Activated CD4-positive, alpha-beta T cell treated with anti-CD3 and anti-CD28 coated beads for 4 hours (primary cell): ENCODE results near the gene RNASE4.
"Not testable (repeated sequence)": the region's sequence is repeated elsewhere in the genome, so short reads cannot be mapped to it uniquely, and the experiment has no call there.

Source experiments
- DNase-seq, 2 donors: peaks; one replicate each; pipeline ENCODE4 v3.0.0-alpha.2; 2020

Gene RNASE4

DNA sequence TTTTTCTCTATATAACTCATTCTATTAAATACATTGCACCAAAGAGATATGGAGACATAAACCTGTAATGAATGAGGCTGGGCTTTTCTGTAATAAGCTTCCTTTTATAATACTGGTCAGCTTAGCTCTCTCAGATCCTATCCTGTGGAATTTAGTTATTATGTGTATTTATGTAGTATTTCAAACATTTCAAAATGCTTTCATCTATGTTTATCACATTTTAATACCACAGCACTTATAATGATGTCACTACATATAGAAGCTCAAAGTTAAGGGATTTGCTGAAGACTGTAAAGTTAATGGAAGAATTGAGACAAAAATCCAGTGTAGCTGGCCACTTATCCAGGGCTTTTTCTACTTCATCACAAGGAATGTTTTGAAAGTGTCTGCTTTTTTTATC, 15.6 kb downstream of the RNASE4 start:
- DNase-seq: no peak

DNA sequence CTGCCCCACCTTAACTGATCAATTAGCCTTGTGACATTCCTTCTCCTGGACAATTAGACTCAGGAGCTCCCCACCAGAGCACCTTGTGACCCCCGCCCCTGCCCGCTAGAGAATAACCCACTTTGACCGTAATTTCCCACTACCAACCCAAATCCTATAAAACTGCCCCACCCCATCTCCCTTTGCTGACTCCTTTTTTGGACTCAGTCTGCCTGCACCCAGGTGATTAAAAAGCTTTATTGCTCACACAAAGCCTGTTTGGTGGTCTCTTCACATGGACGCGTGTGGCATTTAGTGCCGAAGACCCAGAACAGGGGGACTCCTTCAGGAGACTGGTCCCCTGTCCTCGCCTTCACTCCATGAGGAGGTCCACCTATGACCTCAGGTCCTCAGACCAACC, 16.6 kb downstream of the RNASE4 start:
- not testable (repeated sequence) for DNase-seq

DNA sequence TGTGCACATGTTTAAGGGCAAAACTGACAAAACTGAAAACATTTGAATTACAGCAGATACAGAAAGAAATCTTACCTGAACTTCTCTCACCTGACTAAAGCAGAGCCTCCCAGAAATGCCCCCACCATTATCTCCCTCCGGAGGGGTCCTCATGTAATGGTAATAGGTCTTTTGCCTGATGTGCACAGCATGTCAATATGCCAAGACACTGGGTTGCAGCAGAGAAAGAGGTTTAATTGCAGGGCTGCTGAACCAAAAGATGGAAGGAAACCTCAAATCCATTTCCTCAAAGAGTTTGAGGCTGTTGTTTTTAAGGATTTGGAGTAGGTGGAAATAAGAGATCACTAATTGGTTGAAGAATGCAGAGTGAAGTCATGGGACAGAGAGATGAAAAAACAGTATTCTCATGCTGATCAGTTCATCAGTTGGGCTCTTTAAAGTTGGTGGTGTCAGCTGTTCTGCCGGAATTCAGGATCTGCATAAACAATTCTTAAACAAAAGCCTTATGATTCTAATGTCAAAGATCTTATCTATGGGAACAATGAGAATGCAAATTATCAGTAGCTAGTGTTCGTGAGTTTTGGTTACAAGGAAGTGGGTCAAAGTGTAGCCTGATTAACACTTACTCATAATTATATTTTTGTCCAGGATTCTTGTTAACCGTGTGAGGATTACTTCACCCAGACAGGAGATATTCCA, 22.4 kb downstream of the RNASE4 start:
- no peak for DNase-seq

DNA sequence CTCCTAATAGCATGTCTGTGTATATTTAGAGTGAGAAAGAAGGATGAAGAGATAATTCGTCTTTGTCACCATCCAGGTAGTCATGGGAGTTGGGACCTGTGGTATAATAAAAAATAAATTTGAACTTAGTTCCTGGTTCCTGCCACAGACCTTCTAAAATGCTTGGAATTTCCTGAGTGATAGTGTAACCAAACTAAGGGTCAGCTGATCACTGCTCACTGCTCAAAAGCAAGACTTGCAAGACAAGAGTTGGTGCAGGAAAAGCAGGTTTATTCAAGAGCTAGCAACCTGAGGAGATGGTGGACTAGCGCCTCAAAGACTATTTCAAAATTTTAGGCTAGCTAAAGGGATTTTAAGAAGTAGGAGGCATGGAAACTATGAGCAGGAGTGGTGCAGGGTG, 23.3 kb downstream of the RNASE4 start:
- DNase-seq: no peak

DNA sequence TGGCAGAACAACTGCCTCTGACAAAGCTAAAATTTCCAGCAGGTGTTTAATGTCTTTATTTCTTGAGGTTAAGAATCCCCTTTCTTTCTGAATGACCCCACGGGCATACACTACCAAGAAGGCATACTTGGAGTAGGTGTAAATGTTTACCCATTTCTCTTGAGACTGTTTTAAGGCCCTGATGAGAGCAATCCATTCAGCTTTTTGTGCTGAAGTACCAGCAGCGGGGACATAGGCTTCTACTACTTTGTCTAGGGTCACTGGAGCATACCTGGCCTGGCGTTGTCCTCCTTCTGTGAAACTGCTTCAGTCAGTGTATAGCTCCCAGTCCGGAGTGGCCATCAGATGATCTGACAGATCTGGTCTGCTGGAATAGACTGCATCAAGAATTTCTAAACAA, 26.9 kb downstream of the RNASE4 start:
- DNase-seq: no peak

DNA sequence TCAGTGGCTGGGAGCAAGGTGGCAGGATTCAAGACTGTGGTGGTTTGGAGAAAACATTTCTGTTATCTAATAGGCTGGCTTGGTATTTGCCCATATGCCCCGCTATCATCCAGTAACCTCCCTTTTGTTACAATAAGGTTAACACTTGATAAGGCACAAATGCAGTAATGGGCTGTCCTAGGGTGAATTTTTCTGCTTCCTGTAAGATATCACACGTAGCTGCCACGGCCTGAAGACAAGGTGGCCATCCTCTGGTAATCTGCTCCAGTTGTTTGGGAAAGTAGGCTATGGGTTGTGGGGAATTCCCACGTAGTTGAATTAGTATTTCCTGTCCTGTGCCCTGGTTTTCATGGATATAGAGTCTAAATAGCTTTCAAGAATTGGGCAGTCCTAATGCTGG, 27.3 kb downstream of the RNASE4 start:
- DNase-seq: no peak

DNA sequence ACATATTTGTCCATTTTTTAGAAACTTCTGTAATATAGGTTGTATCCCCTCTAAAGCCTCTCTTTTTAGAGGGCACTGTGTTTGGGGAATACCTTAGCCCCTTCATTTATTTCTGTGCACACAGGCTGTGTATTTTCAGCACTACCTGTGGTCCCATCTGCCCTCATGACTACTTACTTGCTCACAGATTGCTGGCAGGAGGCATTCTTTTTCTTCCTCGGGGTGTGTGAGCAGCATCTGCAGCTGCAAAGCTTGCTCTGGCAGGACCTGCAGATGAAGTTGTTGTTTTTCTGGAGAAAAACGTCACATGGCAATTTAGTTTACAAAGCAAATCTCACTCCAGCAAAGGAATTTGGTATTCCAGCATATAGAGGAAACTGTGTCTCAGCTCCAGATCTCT, 28.5 kb downstream of the RNASE4 start:
- DNase-seq: no peak

DNA sequence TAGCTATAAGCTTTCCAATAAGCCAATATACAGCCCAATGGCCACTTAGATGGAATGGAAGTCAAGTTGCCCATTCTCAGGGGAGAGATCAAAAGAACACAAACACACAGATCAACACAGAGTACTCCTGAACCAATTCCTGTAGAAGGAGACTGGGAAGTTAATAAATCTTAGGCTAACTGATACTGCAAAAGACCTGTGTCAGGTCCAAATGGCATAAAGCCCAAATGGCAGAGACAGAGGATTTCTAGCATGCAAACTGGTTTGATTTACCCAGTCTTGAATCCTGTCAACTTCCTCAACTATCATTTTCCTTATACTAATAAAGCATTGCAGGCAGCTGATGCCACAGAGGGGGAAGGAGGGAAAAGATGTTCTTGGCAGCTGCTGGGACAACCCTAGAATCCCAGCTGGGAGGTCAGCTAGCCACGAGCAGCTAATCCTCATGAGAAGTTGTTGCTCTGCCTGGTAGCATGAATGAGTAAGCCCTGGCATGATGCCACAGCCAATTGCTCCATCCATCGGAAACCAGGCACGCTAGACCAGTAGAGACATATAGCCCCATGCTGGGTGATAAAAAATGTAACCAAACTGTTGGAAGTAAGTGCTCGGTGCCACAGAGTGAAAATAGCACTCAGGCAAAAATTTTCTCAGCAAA, 30.4 kb downstream of the RNASE4 start:
- no peak for DNase-seq

DNA sequence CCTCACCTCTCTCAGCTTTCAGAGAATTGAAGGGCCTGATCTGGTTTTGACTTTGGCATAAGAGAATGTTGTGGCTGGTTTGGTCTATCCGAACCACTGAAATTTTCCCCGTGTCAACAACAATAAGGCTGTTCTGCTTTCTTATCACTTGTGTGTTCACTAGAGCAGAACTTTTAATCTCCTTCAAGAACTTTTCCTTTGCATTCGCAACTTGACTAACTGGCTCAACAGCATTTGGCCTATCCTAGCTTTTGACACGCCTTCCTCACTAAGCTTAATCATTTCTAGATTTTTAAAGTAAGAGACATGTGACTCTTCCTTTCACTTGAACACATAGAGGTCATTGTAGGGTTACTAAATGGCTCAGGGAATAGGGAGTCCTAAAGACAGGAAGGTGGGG, 35.4 kb downstream of the RNASE4 start:
- DNase-seq: no peak

DNA sequence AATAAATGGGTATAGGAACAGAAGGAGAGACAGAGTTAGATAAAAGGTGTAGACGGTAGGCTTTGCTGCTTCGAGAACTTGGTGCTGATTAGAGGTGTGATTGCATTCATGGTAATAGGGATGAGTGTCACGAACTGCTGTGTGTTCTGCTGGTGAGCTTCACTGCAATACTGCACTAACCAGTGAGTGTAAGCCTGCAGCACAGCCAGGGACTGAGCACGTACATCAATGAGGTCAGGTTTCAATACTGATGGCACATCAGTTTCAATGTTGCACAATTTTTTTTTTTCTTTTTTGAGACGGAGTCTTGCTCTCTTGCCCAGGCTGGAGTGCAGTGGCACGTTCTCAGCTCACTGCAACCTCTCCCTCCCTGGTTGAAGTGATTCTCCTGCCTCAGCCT, 36.4 kb downstream of the RNASE4 start:
- no peak for DNase-seq

DNA sequence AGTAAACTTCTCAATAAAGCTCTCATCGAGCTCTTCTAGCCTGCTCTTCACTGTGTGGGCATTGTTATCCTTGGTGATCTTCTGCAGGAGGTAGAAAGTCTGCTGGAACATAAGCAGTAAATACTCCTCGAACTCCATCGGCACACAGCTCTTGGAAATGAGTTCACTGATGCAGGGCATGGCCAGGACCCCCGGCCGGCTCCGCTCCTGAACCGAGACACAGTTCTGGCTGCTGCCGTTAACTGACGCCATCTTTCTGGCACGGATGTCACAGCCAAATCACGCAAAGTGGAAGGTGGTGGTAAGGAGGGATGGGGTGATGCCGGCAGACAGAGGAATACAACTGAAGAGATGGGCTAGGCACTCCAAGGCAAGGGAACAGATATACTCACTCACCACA, 37.7 kb downstream of the RNASE4 start:
- DNase-seq: no peak

DNA sequence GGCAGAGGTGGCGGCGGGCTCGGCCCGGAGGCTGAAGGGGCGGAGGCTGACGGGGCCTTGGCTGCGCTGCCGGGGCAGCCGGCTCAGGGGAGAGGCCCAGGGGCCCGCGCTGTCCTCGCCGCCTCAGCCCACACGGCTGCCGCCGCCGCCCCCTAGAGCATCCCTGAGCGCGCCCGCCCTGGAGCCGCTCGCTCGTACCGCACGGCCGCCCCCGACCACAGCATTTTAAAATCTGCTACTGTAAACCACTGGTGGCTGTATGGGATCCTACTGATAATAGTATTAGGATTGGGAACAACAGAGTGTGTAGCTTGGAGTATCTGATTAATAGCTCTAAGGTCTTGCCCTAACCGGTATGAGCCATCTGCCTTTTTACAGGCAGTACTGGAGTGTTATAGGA, 39.1 kb downstream of the RNASE4 start:
- DNase-seq: no peak

DNA sequence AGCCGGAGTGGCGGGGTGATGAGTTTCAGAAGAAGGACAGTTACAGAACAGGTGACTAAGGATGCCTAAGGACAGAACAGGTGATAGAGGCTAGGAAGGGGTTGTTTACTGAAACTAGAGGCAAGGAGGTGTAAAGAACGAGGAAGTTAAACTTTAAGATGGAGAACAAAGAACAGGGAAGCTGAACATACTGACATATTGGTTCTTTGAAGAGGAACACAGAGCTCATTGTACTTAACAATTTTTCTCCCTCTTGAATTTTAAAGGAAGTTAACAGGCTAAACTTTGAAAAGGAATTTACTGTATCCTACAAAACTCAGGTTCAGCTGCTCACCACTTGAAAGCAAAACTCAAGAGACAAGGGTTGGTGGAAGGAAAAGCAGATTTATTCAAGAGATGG, 41.8 kb downstream of the RNASE4 start:
- DNase-seq: not testable (repeated sequence)

DNA sequence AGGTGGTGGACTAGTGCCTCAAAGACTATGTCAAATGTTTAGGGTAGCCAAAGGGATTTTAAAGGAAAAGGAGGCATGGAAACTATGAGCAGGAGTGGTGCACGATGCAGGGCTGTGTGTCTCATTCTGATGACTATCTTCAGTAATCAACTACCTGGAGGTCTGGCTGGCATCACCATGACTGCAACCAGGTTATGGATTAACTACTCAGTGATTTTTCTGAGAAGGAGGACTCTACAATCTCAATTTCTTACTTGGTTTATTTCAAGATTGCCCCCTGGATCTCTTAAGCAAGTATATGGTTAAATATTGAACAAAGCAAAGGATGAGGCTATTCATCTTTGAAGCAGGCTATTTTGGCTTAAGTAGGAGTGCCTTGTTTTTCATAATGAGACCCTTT, 42.2 kb downstream of the RNASE4 start:
- no peak for DNase-seq

DNA sequence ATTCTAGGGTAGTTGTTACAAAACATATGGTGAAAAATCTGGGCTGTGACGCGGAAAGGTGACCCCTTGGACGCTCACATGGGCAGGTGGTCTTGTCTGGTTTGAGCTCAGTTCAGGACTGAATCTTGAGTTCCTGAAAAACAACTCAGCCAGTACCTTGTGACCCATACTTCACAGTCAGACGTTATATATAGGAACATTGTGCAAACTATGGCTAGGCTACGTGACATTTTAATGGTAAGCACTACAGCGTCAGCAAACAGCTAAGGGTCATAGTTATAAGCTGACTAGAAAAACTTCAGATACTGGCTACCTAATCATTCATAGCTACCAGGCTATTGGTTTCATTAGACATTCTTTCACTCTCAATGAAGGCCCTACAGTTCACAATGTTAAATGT, 46.5 kb downstream of the RNASE4 start:
- DNase-seq: no peak

DNA sequence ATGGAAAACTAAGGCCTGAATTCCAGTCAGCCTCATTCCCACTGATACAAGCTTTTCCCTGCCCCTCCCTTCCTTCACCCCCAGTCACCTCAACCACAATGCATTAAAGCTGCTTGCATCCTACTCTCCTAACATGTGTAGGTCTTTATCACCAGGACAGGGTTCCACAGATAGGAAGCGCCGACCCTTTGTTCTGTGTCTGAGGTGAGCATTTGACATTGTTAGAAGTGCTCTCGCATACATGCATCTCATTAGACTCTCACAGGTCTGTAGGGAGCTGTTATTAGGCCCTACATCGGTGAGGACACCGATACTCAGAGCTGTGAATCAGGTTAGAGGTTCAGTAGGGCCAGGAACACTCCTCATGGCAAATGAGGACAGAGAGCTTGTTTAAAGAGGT, 48.1 kb downstream of the RNASE4 start:
- no peak for DNase-seq

DNA sequence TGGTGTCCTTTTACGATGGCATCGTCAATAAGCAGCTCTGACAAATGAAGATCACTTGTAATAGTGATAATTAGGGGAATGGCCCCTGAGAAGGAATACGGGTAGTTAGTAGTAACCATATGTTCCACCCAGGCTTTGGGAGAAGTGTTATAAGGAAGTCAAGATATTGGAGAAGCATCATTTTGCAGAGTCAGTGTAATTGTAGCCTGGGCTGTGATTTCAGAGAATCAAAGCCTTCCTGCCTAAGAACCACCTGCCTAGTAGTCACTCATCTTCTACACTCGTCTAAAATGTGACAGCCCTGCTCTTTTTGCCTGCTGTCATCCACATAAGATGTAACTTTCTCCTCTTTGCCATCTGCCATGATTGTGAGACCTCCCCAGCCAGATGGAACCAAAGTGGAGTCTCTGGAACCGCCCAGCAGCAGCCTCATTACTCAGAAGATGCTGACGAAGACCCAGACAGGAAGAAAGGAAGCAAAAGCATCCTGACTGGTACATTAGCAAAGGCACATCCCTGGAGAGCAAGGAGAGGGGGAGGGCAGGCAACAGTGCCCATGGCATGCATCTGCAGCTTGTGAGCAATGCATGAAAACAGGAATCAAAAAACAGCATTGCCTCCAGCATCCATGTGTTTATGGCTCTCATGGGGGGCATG, 48.7 kb downstream of the RNASE4 start:
- DNase-seq: no peak

DNA sequence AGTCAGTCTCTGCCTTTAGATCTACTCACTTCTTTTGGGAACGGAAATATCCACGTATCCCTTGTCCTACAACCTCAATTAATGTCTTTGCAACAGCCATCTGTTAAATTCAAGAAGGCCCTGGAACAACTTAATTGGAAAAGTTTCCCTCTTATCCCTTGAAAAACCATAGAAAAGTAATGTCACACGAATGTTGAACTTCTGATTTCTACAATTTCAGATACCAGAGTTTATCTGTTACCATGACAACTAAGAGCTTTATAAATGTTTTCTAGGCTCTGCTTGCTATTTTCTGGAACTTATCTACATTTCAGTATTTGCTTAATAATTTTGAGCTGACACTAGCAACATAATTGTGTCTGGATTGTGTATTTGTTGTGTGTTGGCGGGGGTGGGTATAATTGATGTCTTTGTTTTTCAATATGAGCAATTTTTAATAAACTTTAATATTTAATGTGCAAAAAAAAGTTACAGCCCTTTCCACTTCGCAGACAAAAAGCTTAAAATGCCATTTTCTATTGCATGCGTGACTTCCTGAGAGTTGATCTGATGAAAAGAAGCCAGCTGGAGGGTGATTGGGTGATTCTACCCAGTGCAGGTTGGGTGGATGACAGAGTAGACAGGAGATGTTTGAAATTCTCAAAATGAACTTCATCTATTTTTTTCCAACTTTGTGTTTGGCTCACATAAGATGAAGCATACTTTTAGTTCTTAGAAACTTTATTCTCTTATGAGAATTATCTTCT, 49.5 kb downstream of the RNASE4 start:
- DNase-seq: no peak

DNA sequence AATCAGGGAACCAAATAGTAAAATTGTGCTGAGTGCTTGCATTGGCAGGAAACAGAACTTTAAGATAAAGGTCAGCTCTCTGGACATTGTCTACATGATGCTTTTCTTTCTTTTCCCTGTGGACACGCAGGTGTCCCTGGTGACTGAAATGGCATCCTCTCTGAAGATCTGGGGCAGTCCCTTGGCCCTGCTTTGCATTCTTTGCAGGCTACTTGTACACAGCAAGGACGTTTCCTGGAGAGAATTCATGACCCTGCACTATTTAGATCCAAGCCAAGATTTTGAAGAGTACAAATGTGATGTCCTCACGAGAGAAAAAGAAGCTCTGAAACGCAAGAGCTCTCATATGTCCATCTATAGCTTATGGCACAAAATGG, 50.1 kb downstream of the RNASE4 start:
- no peak for DNase-seq

DNA sequence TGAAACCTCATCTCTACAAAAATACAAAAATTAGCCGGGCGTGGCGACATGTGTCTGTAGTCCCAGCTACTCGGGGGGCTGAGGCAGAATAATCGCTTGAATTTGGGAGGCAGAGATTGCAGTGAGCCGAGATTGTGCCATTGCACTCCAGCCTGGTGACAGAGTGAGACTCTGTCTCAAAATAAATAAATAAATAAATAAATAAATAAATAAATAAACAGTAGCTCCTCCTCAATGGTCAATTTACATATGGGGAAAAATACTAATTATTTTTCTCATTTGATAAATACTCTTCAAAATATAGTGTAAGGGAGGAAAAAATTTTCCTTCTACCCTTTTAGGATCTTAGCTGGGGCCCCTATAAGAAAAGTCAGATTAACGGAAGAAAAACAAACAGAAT, 53.9 kb downstream of the RNASE4 start:
- not testable (repeated sequence) for DNase-seq

DNA sequence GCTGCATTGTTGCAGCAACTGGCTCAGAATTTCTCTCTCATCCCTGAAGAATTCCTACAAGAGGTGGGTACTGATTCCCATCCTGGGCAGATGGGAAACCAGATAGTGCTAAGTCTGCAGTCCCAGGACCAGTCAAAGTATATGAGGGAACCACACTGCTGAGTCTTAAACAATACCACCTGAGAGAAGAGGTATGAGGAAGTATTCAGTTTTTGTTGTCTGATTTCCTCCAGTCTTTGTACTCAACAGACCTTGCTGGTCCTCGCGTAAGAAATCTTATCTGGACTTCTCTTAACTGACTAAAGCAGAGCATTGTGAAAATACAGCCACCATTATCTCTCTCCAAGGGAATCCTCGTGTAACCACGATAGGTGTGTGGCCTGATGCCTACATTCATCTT, 57.8 kb downstream of the RNASE4 start:
- no peak for DNase-seq

DNA sequence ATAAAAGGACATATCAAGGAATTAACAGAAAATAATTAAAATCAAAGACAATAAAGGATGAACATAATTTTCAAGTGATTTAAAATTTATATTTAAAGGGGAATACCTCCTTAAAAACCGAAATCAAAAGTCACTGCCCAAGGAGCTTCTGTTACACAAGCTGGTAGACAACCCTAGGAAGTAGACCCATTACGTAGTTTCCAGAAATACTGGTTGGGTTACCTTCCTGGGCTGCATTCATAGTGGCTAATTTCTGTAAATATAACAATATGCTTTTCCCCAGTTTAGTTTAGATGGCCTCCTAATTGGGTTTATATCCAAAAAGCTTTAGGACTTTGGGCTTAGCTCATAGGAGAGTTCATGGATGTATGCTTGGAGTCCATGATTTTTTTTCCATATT, 59.2 kb downstream of the RNASE4 start:
- DNase-seq: no peak

DNA sequence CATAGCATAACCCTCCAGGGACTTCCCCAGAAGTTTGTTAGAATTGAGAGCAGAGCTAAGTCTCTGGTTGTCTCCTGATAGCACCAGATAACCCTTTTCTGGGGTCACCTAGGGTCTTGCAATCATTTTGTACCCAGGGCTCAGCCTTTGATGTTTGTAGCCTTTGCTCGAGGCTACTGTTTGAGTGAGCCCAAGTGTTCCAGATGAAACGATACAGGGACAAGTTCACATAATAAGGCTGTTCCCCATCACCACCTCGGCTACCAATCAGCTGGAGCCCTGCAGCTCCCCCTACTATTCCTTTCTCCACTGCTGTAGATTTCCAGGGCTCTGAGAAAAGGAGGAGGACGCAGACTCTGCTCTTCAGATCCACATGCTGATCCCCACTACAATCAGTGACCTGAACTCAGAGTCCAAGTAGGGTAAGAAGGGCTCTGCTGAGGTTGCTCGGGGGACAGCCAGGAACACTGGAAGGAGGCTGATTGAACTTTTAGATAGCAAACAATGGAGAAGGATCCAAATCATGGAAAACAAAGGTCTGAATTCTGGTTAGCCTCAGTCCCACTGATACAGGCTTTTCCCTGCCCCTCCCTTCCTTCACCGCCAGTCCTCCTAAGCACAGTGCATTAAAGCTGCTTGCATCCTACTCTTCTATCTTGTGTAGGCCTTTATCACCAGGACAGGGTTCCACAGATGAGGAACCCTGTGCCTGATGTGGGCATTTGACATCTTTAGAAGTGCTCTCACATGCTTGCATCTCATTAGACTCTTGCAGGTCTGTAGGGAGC, 61.4 kb downstream of the RNASE4 start, which contains the start of gene EDDM3A:
TSS of gene EDDM3A (plus strand) at position 317 of the 788 bp plus-strand sequence. CDS start 1,694 bp downstream, outside the sequence.
- DNase-seq: no peak
